Stomach (tissue), 9 donors: ENCODE measurements around the gene DCLK1. TPM values are rescaled to one million over a fixed set of nuclear protein-coding genes. Genes with fewer than 3 reads are reported as not detected.

Source experiments
- DNase-seq, 2 donors: peaks; one replicate each; pipeline versions ENCODE4 v3.0.0 to v3.0.0-alpha.2; 2013 to 2019
- H3K27ac ChIP-seq, 5 donors: fragments of 200-600 bp in 4 of 5; sonication (generic) in 4 of 5; one replicate each; pipeline ENCODE4 v1.5.1; 2013 to 2019; ENCODE audit warnings: mild to moderate bottlenecking in 1 of 5, moderate library complexity in 1 of 5
- H3K27me3 ChIP-seq, 3 donors: fragments of 200-600 bp; sonication (generic); one replicate each; pipeline ENCODE4 v1.5.1; 2017 to 2019; ENCODE audit warnings: mixed run types in 1 of 3
- H3K36me3 ChIP-seq, 4 donors: fragments of 200-600 bp; sonication (generic); 1 replicate in 3 of 4; 2 replicates in 1 of 4; pipeline ENCODE4 v1.5.1; 2016 to 2019
- H3K4me1 ChIP-seq, 4 donors: fragments of 200-600 bp; sonication (generic); one replicate each; pipeline ENCODE4 v1.5.1; 2016 to 2019
- H3K4me3 ChIP-seq, 4 donors: fragments of 200-600 bp; sonication (generic) in 3 of 4; one replicate each; pipeline ENCODE4 v1.5.1; 2016 to 2019; ENCODE audit warnings: mild to moderate bottlenecking in 1 of 4
- H3K9me3 ChIP-seq, 4 donors: fragments of 200-600 bp; sonication (generic); one replicate each; pipeline ENCODE4 v1.5.1; 2016 to 2019
- CTCF ChIP-seq, 7 experiments: fragments of 450-650 bp in 4 of 7; fragments of 200-600 bp in 3 of 7; sonication (generic) in 3 of 7; IDR thresholded peaks; one replicate each; pipeline ENCODE4 v1.5.1; 2016 to 2019; ENCODE audit warnings: antibody characterized with exemption in 7 of 7, control low read depth in 2 of 7, mild to moderate bottlenecking in 1 of 7
- EP300 ChIP-seq: sonication (generic); formaldehyde crosslinking; IDR thresholded peaks from one replicate; pipeline ENCODE4 v1.6.1; 2017; ENCODE audit warnings: antibody characterized with exemption
- POLR2A ChIP-seq, 4 donors: fragments of 450-650 bp; IDR thresholded peaks; one replicate each; pipeline ENCODE4 v1.6.1; 2016; ENCODE audit warnings: antibody characterized with exemption in 4 of 4, control low read depth in 2 of 4, mild to moderate bottlenecking in 1 of 4, moderate library complexity in 1 of 4
- POLR2AphosphoS5 ChIP-seq, 3 donors: sonication (generic); formaldehyde crosslinking; IDR thresholded peaks; one replicate each; pipeline ENCODE4 v1.6.1; 2016; ENCODE audit warnings: antibody characterized with exemption in 3 of 3
- WGBS, 5 donors: extraction: QIAGEN DNeasy Blood & Tissue Kit in 3 of 5; methylation state at CpG; one replicate each; pipeline versions ENCODE4 v1.1.5 to v1.1.7; 2013 to 2018; 5-methylcytosine and 5-hydroxymethylcytosine counted together
- intact Hi-C: fragments of 100-400 bp; cut with DNase I; formaldehyde crosslinking; loops from one replicate; pipeline ENCODE4 v1.15.1; 2023; ENCODE audit warnings: low total_unique reads
- polyA plus RNA-seq, 3 donors: library from polyadenylated mRNA; stranded (reverse); fragments of 200-250 nt; gene quantifications; one replicate each; pipeline ENCODE4 v1.2.3, GENCODE V29; 2013
- total RNA-seq, 5 donors: library from RNA; depleted of rRNA; stranded (reverse); fragments of >200 nt; gene quantifications; one replicate each; pipeline versions ENCODE4 v1.1.0 to v1.2.3, GENCODE V29; 2014 to 2016
- donor health status: healthy with polysubstance abuse.
- donor health status: Bipolar disorder and iron deficiency.
- donor health status: healthy.

The DCLK1 gene
- total and polyA plus RNA-seq, 8 donors: 0.68 to 36.7 (median 4.1) TPM

GRCh38 chr13:35884211-35884760 lies 246.9 kb downstream of the DCLK1 start:
- no peak for TF ChIP-seq CTCF (IDR thresholded peaks at IDR 0.05)
- no peak for TF ChIP-seq POLR2AphosphoS5 (IDR thresholded peaks at IDR 0.05)
- no peak for TF ChIP-seq EP300
- TF ChIP-seq POLR2A (IDR thresholded peaks at IDR 0.05): no peak
- Histone ChIP-seq H3K4me3 (no peak overlapping the region), H3K9me3 (no peaks in the 10 kb centered on the region), H3K4me1 (peaks cover 0 to 19% (median 4%) of the 10 kb centered on the region in 4 donors), H3K27me3 (no peaks in the 10 kb centered on the region), H3K36me3 (no peaks in the 10 kb centered on the region), H3K27ac (no peak overlapping the region)
- intact Hi-C loops: no loop called here
- WGBS, 5 donors: 77 to 93% (median 82%) methylated on average over 4 of the region's 4 CpGs
- DNase-seq: no peak

DNA sequence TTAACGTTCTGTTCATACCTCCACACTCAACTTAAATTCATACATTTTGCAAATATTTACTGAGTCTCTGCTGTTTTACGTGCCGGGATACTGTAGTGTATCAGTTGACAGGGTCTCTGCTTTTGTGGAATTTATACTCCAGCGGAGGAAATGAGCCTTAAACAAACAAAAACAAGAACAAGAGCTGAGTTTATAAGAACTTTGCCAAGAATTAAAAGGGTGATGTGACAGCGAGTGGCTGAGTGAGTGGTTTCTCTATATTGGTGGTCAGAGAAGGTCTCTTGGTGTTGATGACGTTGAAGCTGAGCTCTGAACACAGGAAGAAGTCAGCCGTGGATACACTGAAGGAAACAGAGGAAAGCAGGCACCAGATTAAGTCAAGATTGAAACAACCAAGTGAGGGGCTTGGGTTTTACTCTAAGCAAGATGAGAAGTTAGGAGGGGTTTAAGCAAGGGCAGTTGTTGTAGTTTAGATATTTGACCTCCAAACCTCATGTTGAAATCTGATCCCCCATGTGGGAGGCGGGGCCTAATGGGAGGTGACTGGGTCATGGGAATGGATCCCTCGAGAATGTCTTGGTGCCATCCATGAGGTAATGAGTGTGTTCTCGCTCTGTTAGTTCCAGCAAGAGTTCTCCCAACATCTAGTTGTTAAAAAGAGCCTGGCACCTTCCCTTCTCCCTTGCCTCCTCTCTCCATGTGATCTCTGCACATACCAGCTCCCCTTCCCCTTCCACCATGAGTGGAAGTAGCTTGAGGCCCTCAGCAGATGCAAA lies 248.3 kb downstream of the DCLK1 start:
- intact Hi-C loops: no loop called here
- Histone ChIP-seq H3K4me3 (no peak overlapping the region), H3K36me3 (no peaks in the 10 kb centered on the region), H3K27ac (peak overlapping the region in 2 of 5 donors; percentile 23 to 49), H3K9me3 (no peaks in the 10 kb centered on the region), H3K4me1 (peaks cover 0 to 12% (median 0%) of the 10 kb centered on the region in 4 donors), H3K27me3 (no peaks in the 10 kb centered on the region)
- DNase-seq: peak in 1 of 2 donors; percentile 40
- WGBS, 5 donors: 38 to 44% (median 41%) methylated on average over 10 of the region's 10 CpGs
- TF ChIP-seq POLR2AphosphoS5 (IDR thresholded peaks at IDR 0.05) (no peak), POLR2A (IDR thresholded peaks at IDR 0.05) (no peak), CTCF (IDR thresholded peaks at IDR 0.05) (no peak), EP300 (no peak)

DNA sequence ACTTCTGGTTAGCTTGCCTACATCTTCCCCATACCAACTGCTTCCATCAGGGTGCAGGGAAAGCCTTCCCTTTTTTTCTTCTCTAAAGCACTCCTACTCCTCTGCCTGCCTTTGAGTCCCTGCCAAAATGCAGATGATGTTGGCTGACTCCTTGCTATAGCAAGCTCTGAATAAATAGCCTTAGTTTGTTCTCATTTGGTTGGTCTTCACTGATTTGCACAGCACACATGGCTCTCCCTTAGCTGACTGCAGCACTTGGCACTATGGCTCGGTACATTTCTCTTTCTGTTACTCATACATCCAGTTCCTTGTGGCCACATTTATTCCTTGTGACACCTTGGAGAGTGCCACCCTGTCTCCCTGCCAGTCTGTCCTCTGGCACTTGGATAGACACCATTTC lies 249.8 kb downstream of the DCLK1 start:
- Histone ChIP-seq H3K9me3 (no peaks in the 10 kb centered on the region), H3K36me3 (no peaks in the 10 kb centered on the region), H3K4me1 (peaks cover 0 to 12% (median 0%) of the 10 kb centered on the region in 4 donors), H3K27me3 (no peaks in the 10 kb centered on the region), H3K27ac (peak overlapping the region in 1 of 5 donors; percentile 49), H3K4me3 (no peak overlapping the region)
- no peak for TF ChIP-seq POLR2AphosphoS5 (IDR thresholded peaks at IDR 0.05)
- no peak for TF ChIP-seq CTCF (IDR thresholded peaks at IDR 0.05)
- TF ChIP-seq POLR2A (IDR thresholded peaks at IDR 0.05): no peak
- no peak for TF ChIP-seq EP300
- 22 to 46% (median 44%) methylated on average over 1 of the region's 1 CpG for WGBS, 5 donors
- peak in 1 of 2 donors; percentile 48 for DNase-seq
- intact Hi-C loops: no loop called here

- WGBS, 5 donors: 64 to 86% (median 77%) methylated on average over 4 of the region's 4 CpGs
Observed at GRCh38 chr13:35879111-35879510, 252.1 kb downstream of the DCLK1 start.

More at GRCh38 chr13:35879111-35879510, 252.1 kb downstream of the DCLK1 start:
- intact Hi-C loops: no loop called here
- TF ChIP-seq EP300: no peak
- TF ChIP-seq POLR2AphosphoS5 (IDR thresholded peaks at IDR 0.05): no peak
- TF ChIP-seq CTCF (IDR thresholded peaks at IDR 0.05): no peak
- no peak for TF ChIP-seq POLR2A (IDR thresholded peaks at IDR 0.05)
- H3K9me3 ChIP-seq: no peaks in the 10 kb centered on the region
- no peaks in the 10 kb centered on the region for H3K27me3 ChIP-seq
- peaks cover 0 to 12% (median 0%) of the 10 kb centered on the region in 4 donors for H3K4me1 ChIP-seq
- no peak overlapping the region for H3K4me3 ChIP-seq
- H3K27ac ChIP-seq: no peak overlapping the region
- no peaks in the 10 kb centered on the region for H3K36me3 ChIP-seq
- DNase-seq: no peak
